ENCODE data around the gene ARL2BP. TPM values are rescaled to one million over a fixed set of nuclear protein-coding genes. Genes with fewer than 3 reads are reported as not detected.

ARL2BP gene
- total and polyA plus RNA-seq, 2 of the 13 experiments (the other 11 are each of a cell fraction or from before 2014, with no cell fraction given) = 64.3 to 67.6 TPM

DNA sequence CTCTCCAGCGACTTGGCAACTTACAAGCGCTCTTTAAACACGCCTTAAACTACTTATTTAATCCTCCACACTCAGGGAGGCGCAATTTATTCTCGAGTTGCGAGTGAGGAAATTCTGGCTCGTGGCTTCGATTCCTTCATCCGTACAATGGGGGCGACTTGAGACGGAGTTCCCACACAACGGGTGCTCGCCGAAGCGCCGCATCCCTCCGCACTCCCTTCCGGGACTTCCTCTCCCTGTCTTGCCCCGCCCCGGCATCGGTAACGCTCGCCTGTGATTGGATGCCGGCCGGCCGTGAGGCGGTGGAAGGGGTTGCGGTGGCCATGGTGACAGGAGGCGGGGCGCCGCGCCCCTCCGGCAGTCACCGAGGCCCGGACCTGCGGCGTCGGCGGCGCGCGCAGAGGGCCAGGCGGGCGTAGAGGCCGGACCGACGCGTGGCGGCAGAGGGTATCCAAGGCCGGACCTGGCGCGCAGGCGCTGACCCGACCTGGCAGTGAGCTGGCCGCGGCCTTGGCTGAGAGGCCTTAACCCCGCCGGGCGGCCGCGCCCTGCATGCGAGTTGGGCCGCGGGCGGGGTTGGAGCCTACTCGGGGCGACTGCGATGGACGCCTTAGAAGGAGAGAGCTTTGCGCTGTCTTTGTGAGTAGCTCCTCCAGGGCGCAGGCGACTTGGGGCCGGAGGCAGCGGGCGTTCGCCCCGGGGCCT lies at the start of gene ARL2BP (continued):
- TF ChIP-seq ETV6 (CRISPR knock-in tag; conservative IDR thresholded peaks at IDR 0.05) (peak; percentile 80), ZSCAN25 (CRISPR knock-in tag; IDR thresholded peaks at IDR 0.05) (peak; percentile 83; the same call in 1 of the 2 replicates), ZSCAN29 (CRISPR knock-in tag; conservative IDR thresholded peaks at IDR 0.05) (peak; percentile 58; the same call in 1 of the 2 replicates), CHD2 (IDR thresholded peaks at IDR 0.05; ENCODE audit: low read depth, low read length) (0 out of 2 replicates have a peak, but pooled peaks have one; percentile 55), HNRNPL (IDR thresholded peaks at IDR 0.05; ENCODE audit: low read depth, low read length) (0 out of 2 replicates have a peak, but pooled peaks have one; percentile 46), TARDBP (CRISPR knock-in tag; IDR thresholded peaks at IDR 0.05) (peak; percentile 78), ZNF253 (CRISPR knock-in tag; IDR thresholded peaks at IDR 0.05; ENCODE audit: borderline replicate concordance) (peak; percentile 82), CENPT (CRISPR knock-in tag; IDR thresholded peaks at IDR 0.05; ENCODE audit: low read depth) (peak; percentile 65; the same call in 1 of the 2 replicates), GATAD2A (CRISPR knock-in tag; IDR thresholded peaks at IDR 0.05) (0 out of 2 replicates have a peak, but pooled peaks have one; percentile 26), SRY (CRISPR knock-in tag; IDR thresholded peaks at IDR 0.05) (peak; percentile 74)
- TF ChIP-seq, protein P1, sequence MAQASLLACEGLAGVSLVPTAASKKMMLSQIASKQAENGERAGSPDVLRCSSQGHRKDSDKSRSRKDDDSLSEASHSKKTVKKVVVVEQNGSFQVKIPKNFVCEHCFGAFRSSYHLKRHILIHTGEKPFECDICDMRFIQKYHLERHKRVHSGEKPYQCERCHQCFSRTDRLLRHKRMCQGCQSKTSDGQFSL (CRISPR knock-in tag; IDR thresholded peaks at IDR 0.05) = peak; percentile 17; the same call in 1 of the 2 replicates
- TF ChIP-seq, protein P2, sequence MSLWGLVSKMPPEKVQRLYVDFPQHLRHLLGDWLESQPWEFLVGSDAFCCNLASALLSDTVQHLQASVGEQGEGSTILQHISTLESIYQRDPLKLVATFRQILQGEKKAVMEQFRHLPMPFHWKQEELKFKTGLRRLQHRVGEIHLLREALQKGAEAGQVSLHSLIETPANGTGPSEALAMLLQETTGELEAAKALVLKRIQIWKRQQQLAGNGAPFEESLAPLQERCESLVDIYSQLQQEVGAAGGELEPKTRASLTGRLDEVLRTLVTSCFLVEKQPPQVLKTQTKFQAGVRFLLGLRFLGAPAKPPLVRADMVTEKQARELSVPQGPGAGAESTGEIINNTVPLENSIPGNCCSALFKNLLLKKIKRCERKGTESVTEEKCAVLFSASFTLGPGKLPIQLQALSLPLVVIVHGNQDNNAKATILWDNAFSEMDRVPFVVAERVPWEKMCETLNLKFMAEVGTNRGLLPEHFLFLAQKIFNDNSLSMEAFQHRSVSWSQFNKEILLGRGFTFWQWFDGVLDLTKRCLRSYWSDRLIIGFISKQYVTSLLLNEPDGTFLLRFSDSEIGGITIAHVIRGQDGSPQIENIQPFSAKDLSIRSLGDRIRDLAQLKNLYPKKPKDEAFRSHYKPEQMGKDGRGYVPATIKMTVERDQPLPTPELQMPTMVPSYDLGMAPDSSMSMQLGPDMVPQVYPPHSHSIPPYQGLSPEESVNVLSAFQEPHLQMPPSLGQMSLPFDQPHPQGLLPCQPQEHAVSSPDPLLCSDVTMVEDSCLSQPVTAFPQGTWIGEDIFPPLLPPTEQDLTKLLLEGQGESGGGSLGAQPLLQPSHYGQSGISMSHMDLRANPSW (CRISPR knock-in tag; IDR thresholded peaks at IDR 0.05; ENCODE audit: borderline replicate concordance) = peak; percentile 57; the same call in 1 of the 2 replicates
- TF ChIP-seq, protein P3, sequence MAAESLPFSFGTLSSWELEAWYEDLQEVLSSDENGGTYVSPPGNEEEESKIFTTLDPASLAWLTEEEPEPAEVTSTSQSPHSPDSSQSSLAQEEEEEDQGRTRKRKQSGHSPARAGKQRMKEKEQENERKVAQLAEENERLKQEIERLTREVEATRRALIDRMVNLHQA (CRISPR knock-in tag; IDR thresholded peaks at IDR 0.05) = no peak
- TF ChIP-seq, protein P4, sequence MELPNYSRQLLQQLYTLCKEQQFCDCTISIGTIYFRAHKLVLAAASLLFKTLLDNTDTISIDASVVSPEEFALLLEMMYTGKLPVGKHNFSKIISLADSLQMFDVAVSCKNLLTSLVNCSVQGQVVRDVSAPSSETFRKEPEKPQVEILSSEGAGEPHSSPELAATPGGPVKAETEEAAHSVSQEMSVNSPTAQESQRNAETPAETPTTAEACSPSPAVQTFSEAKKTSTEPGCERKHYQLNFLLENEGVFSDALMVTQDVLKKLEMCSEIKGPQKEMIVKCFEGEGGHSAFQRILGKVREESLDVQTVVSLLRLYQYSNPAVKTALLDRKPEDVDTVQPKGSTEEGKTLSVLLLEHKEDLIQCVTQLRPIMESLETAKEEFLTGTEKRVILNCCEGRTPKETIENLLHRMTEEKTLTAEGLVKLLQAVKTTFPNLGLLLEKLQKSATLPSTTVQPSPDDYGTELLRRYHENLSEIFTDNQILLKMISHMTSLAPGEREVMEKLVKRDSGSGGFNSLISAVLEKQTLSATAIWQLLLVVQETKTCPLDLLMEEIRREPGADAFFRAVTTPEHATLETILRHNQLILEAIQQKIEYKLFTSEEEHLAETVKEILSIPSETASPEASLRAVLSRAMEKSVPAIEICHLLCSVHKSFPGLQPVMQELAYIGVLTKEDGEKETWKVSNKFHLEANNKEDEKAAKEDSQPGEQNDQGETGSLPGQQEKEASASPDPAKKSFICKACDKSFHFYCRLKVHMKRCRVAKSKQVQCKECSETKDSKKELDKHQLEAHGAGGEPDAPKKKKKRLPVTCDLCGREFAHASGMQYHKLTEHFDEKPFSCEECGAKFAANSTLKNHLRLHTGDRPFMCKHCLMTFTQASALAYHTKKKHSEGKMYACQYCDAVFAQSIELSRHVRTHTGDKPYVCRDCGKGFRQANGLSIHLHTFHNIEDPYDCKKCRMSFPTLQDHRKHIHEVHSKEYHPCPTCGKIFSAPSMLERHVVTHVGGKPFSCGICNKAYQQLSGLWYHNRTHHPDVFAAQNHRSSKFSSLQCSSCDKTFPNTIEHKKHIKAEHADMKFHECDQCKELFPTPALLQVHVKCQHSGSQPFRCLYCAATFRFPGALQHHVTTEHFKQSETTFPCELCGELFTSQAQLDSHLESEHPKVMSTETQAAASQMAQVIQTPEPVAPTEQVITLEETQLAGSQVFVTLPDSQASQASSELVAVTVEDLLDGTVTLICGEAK (IDR thresholded peaks at IDR 0.05) = no peak
- TF ChIP-seq, protein P4 (CRISPR knock-in tag; IDR thresholded peaks at IDR 0.05) = peak; percentile 85
- TF ChIP-seq, protein P5, sequence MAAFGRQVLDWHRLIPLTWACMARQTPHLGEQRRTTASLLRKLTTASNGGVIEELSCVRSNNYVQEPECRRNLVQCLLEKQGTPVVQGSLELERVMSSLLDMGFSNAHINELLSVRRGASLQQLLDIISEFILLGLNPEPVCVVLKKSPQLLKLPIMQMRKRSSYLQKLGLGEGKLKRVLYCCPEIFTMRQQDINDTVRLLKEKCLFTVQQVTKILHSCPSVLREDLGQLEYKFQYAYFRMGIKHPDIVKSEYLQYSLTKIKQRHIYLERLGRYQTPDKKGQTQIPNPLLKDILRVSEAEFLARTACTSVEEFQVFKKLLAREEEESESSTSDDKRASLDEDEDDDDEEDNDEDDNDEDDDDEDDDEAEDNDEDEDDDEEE (CRISPR knock-in tag; IDR thresholded peaks at IDR 0.05) = peak; percentile 37; the same call in 1 of the 2 replicates
